ENCODE data around the gene PEAR1. TPM values are rescaled to one million over a fixed set of nuclear protein-coding genes. Genes with fewer than 3 reads are reported as not detected.

Gene PEAR1
- total RNA-seq, 1 donor from 2014 or later: 50.7 TPM

GRCh38 chr1:156895455-156895812 is 1.9 kb downstream of the PEAR1 start:
- H3K27ac Mint-ChIP-seq (ENCODE audit: unreplicated experiment): peak overlapping the region; percentile 79
- H3K4me1 Mint-ChIP-seq (ENCODE audit: unreplicated experiment): peaks cover 62% of the 10 kb centered on the region
- peaks cover 5% of the 10 kb centered on the region for H3K36me3 Mint-ChIP-seq (ENCODE audit: low read depth, unreplicated experiment)
- H3K9me3 Mint-ChIP-seq (ENCODE audit: unreplicated experiment): no peaks in the 10 kb centered on the region
- TF ChIP-seq CTCF (IDR thresholded peaks at IDR 0.05; ENCODE audit: unreplicated experiment): no peak
- peak overlapping the region; percentile 68 for H3K4me3 Mint-ChIP-seq (ENCODE audit: unreplicated experiment)
- DNase-seq (ENCODE audit: low spot score): no peak
- H3K27me3 Mint-ChIP-seq (ENCODE audit: unreplicated experiment): peaks cover 24% of the 10 kb centered on the region

- H3K4me3 Mint-ChIP-seq (ENCODE audit: unreplicated experiment): no peak overlapping the region
- H3K9me3 Mint-ChIP-seq (ENCODE audit: unreplicated experiment): no peaks in the 10 kb centered on the region
- peaks cover 5% of the 10 kb centered on the region for H3K36me3 Mint-ChIP-seq (ENCODE audit: low read depth, unreplicated experiment)
- no peak for TF ChIP-seq CTCF (IDR thresholded peaks at IDR 0.05; ENCODE audit: unreplicated experiment)
- no peak for DNase-seq (ENCODE audit: low spot score)
- peaks cover 63% of the 10 kb centered on the region for H3K4me1 Mint-ChIP-seq (ENCODE audit: unreplicated experiment)
- H3K27ac Mint-ChIP-seq (ENCODE audit: unreplicated experiment): peak overlapping the region; percentile 79
- H3K27me3 Mint-ChIP-seq (ENCODE audit: unreplicated experiment): peaks cover 22% of the 10 kb centered on the region
These were observed 2.4 kb downstream of the PEAR1 start for GRCh38 chr1:156895927-156896326.

GRCh38 chr1:156896490-156897033 is 3.0 kb downstream of the PEAR1 start:
- Mint-ChIP-seq H3K36me3 (ENCODE audit: low read depth, unreplicated experiment) (peaks cover 5% of the 10 kb centered on the region), H3K27me3 (ENCODE audit: unreplicated experiment) (peaks cover 24% of the 10 kb centered on the region), H3K4me3 (ENCODE audit: unreplicated experiment) (peak overlapping the region; percentile 76), H3K9me3 (ENCODE audit: unreplicated experiment) (no peaks in the 10 kb centered on the region), H3K4me1 (ENCODE audit: unreplicated experiment) (peaks cover 69% of the 10 kb centered on the region), H3K27ac (ENCODE audit: unreplicated experiment) (peak overlapping the region; percentile 97)
- no peak for DNase-seq (ENCODE audit: low spot score)
- TF ChIP-seq CTCF (IDR thresholded peaks at IDR 0.05; ENCODE audit: unreplicated experiment): no peak

- Mint-ChIP-seq H3K27ac (ENCODE audit: unreplicated experiment) (peak overlapping the region; percentile 97), H3K4me1 (ENCODE audit: unreplicated experiment) (peaks cover 70% of the 10 kb centered on the region), H3K27me3 (ENCODE audit: unreplicated experiment) (peaks cover 22% of the 10 kb centered on the region), H3K9me3 (ENCODE audit: unreplicated experiment) (no peaks in the 10 kb centered on the region), H3K36me3 (ENCODE audit: low read depth, unreplicated experiment) (peaks cover 5% of the 10 kb centered on the region), H3K4me3 (ENCODE audit: unreplicated experiment) (peak overlapping the region; percentile 81)
- DNase-seq (ENCODE audit: low spot score): no peak
- TF ChIP-seq CTCF (IDR thresholded peaks at IDR 0.05; ENCODE audit: unreplicated experiment): no peak
These were observed 3.7 kb downstream of the PEAR1 start for GRCh38 chr1:156897078-156897825.

- no peak for TF ChIP-seq CTCF (IDR thresholded peaks at IDR 0.05; ENCODE audit: unreplicated experiment)
- peaks cover 22% of the 10 kb centered on the region for H3K27me3 Mint-ChIP-seq (ENCODE audit: unreplicated experiment)
- H3K27ac Mint-ChIP-seq (ENCODE audit: unreplicated experiment): peak overlapping the region; percentile 97
- H3K36me3 Mint-ChIP-seq (ENCODE audit: low read depth, unreplicated experiment): peaks cover 5% of the 10 kb centered on the region
- peaks cover 75% of the 10 kb centered on the region for H3K4me1 Mint-ChIP-seq (ENCODE audit: unreplicated experiment)
- H3K4me3 Mint-ChIP-seq (ENCODE audit: unreplicated experiment): peak overlapping the region; percentile 75
- H3K9me3 Mint-ChIP-seq (ENCODE audit: unreplicated experiment): no peaks in the 10 kb centered on the region
- DNase-seq (ENCODE audit: low spot score): peak; percentile 72
These were observed 4.6 kb downstream of the PEAR1 start for GRCh38 chr1:156898161-156898566.

All from endothelial cell (in vitro differentiated cells).